Neural progenitor cell (in vitro differentiated cells): ENCODE data around the gene IGSF9. TPM values are rescaled to one million over a fixed set of nuclear protein-coding genes. Genes with fewer than 3 reads are reported as not detected.

Source experiments
- DNase-seq: peaks from one replicate; pipeline ENCODE4 v3.0.0-alpha.2; 2016; ENCODE audit warnings: low spot score
- H2AFZ ChIP-seq: fragments of 200-600 bp; sonication (generic); replicated peaks from 2 replicates; pipeline ENCODE4 v1.6.1; 2016; ENCODE audit warnings: antibody characterized with exemption
- H3F3A ChIP-seq: fragments of 200-600 bp; sonication (generic); 2 replicates; pipeline ENCODE4 v1.6.1; 2016; ENCODE audit warnings: antibody characterized with exemption, low read depth
- H3K27ac ChIP-seq: fragments of 200-600 bp; sonication (generic); 2 replicates; pipeline ENCODE4 v1.5.1; 2016; ENCODE audit warnings: mild to moderate bottlenecking
- H3K27me3 ChIP-seq: fragments of 200-600 bp; sonication (generic); 2 replicates; pipeline ENCODE4 v1.6.1; 2016; ENCODE audit warnings: mild to moderate bottlenecking, moderate library complexity
- H3K36me3 ChIP-seq: fragments of 200-600 bp; sonication (generic); 2 replicates; pipeline ENCODE4 v1.5.1; 2016
- H3K4me1 ChIP-seq: fragments of 200-600 bp; sonication (generic); 2 replicates; pipeline ENCODE4 v1.6.1; 2016; ENCODE audit warnings: mixed run types
- H3K4me2 ChIP-seq: fragments of 200-600 bp; sonication (generic); 2 replicates; pipeline ENCODE4 v1.6.1; 2016
- H3K4me3 ChIP-seq: fragments of 200-600 bp; sonication (generic); 2 replicates; pipeline ENCODE4 v1.5.1; 2016
- H3K79me2 ChIP-seq: fragments of 200-600 bp; sonication (generic); 2 replicates; pipeline ENCODE4 v1.6.1; 2016; ENCODE audit warnings: low read depth
- H3K9ac ChIP-seq: fragments of 200-600 bp; sonication (generic); 2 replicates; pipeline ENCODE4 v1.6.1; 2016
- H3K9me3 ChIP-seq: fragments of 200-600 bp; sonication (generic); 2 replicates; pipeline ENCODE4 v1.5.1; 2016; ENCODE audit warnings: low read depth
- H4K20me1 ChIP-seq: fragments of 200-600 bp; sonication (generic); 2 replicates; pipeline ENCODE4 v1.6.1; 2016; ENCODE audit warnings: low read depth
- H3K27ac Mint-ChIP-seq: 3 replicates; pipeline ENCODE4 v1.8.0; 2021; ENCODE audit warnings: mixed read lengths
- H3K27me3 Mint-ChIP-seq: 2 replicates; pipeline ENCODE4 v1.8.0; 2022; ENCODE audit warnings: low read depth, mild to moderate bottlenecking, inconsistent platforms, moderate library complexity, mixed read lengths; ENCODE audit not compliant: insufficient read depth
- H3K36me3 Mint-ChIP-seq: 3 replicates; pipeline ENCODE4 v1.8.0; 2021; ENCODE audit warnings: mixed read lengths
- H3K4me1 Mint-ChIP-seq: 3 replicates; pipeline ENCODE4 v1.8.0; 2021; ENCODE audit warnings: mixed read lengths
- H3K4me3 Mint-ChIP-seq: 3 replicates; pipeline ENCODE4 v1.8.0; 2021; ENCODE audit warnings: mild to moderate bottlenecking, moderate library complexity, mixed read lengths
- H3K9me3 Mint-ChIP-seq: 3 replicates; pipeline ENCODE4 v1.8.0; 2020; ENCODE audit warnings: mixed read lengths
- EZH2 ChIP-seq: fragments of 200-600 bp; sonication (generic); IDR thresholded peaks from 2 replicates; pipeline ENCODE4 v1.6.1; 2017; ENCODE audit warnings: antibody characterized with exemption, mild to moderate bottlenecking, moderate library complexity
- EZH2phosphoT487 ChIP-seq: fragments of 200-600 bp; sonication (generic); IDR thresholded peaks from 2 replicates; pipeline ENCODE4 v1.6.1; 2017; ENCODE audit warnings: antibody characterized with exemption
- total RNA-seq: library from RNA; depleted of rRNA; stranded (reverse); fragments of >200 nt; gene quantifications from 2 replicates; pipeline ENCODE4 v1.2.3, GENCODE V29; 2015; ENCODE audit warnings: low replicate concordance
- TF ChIP-seq, protein P1 (sequence below): fragments of 200-600 bp; sonication (generic); IDR thresholded peaks from 2 replicates; pipeline ENCODE4 v1.5.1; 2017; ENCODE audit warnings: antibody characterized with exemption, mild to moderate bottlenecking

The IGSF9 gene
- total RNA-seq, 1 donor from 2014 or later: 3.3 TPM

DNA sequence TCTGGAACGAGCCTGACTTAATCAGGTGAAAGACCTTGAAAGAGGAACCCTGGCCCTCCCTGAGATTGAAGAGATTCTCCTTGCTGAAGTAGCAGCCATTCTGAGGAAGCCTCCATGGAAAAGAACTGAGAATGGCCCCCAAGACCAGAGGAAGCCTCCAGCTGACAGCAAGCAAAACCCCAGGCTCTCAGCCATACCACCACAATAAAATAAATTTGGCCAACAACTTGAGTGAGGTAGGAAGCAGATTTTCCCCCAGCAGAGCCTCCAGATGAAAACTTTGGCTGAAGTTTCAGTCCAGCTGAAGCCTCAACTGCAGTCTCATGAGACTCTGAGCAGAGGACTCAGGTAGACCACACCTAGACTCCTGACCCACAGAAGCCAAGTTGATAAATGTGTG lies 42.6 kb upstream of the IGSF9 start:
- H3K4me3 Mint-ChIP-seq: no peak overlapping the region
- no peaks in the 10 kb centered on the region for H4K20me1 ChIP-seq
- no peaks in the 10 kb centered on the region for H3K4me1 ChIP-seq
- H3K27me3 Mint-ChIP-seq: peaks cover 3% of the 10 kb centered on the region
- no peaks in the 10 kb centered on the region for H3K36me3 Mint-ChIP-seq
- no peak overlapping the region for H3K27ac ChIP-seq
- H3K4me2 ChIP-seq: no peak overlapping the region
- H3K9ac ChIP-seq: no peak overlapping the region
- no peaks in the 10 kb centered on the region for H3K36me3 ChIP-seq
- TF ChIP-seq, protein P1, sequence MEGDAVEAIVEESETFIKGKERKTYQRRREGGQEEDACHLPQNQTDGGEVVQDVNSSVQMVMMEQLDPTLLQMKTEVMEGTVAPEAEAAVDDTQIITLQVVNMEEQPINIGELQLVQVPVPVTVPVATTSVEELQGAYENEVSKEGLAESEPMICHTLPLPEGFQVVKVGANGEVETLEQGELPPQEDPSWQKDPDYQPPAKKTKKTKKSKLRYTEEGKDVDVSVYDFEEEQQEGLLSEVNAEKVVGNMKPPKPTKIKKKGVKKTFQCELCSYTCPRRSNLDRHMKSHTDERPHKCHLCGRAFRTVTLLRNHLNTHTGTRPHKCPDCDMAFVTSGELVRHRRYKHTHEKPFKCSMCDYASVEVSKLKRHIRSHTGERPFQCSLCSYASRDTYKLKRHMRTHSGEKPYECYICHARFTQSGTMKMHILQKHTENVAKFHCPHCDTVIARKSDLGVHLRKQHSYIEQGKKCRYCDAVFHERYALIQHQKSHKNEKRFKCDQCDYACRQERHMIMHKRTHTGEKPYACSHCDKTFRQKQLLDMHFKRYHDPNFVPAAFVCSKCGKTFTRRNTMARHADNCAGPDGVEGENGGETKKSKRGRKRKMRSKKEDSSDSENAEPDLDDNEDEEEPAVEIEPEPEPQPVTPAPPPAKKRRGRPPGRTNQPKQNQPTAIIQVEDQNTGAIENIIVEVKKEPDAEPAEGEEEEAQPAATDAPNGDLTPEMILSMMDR: no peak
- TF ChIP-seq EZH2phosphoT487 (no peak), EZH2 (no peak)
- H3F3A ChIP-seq: peaks cover 9% of the 10 kb centered on the region
- H3K9me3 Mint-ChIP-seq: no peaks in the 10 kb centered on the region
- peaks cover 4% of the 10 kb centered on the region for H3K4me1 Mint-ChIP-seq
- no peaks in the 10 kb centered on the region for H3K27me3 ChIP-seq
- H2AFZ ChIP-seq: no peak overlapping the region
- no peak overlapping the region for H3K27ac Mint-ChIP-seq
- DNase-seq: no peak
- H3K9me3 ChIP-seq: no peaks in the 10 kb centered on the region
- H3K79me2 ChIP-seq: no peaks in the 10 kb centered on the region
- H3K4me3 ChIP-seq: no peak overlapping the region

DNA sequence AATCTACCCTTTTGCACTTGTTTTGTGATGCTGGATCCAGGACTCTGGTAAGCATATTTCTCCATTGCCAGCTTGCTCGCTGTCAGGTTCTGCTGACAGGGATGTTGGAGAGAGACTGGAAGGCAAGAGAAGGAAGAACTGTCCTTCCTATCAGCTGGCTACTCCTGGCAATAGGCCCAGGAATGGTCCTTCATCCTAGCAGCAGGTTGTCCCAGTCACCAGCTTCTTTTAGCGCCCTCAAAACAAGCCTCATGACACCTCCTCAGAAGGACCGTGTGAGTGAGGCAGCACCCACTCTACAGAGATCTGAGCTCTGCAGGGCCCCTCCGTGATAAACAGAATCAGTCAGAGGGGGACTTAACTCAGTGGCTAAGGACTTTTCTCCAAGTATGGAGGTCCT lies 41.8 kb upstream of the IGSF9 start:
- Histone ChIP-seq H3K4me3 (no peak overlapping the region), H3F3A (peaks cover 6% of the 10 kb centered on the region), H3K79me2 (no peaks in the 10 kb centered on the region), H2AFZ (no peak overlapping the region), H3K4me2 (no peak overlapping the region), H3K36me3 (no peaks in the 10 kb centered on the region), H3K4me1 (no peaks in the 10 kb centered on the region), H3K9ac (no peak overlapping the region), H3K27me3 (no peaks in the 10 kb centered on the region), H3K9me3 (no peaks in the 10 kb centered on the region), H3K27ac (no peak overlapping the region), H4K20me1 (no peaks in the 10 kb centered on the region)
- Mint-ChIP-seq H3K27ac (no peak overlapping the region), H3K27me3 (peaks cover 3% of the 10 kb centered on the region), H3K9me3 (no peaks in the 10 kb centered on the region), H3K4me1 (peaks cover 4% of the 10 kb centered on the region), H3K36me3 (no peaks in the 10 kb centered on the region), H3K4me3 (no peak overlapping the region)
- TF ChIP-seq EZH2 (no peak), EZH2phosphoT487 (no peak)
- TF ChIP-seq, protein P1: no peak
- DNase-seq: no peak

DNA sequence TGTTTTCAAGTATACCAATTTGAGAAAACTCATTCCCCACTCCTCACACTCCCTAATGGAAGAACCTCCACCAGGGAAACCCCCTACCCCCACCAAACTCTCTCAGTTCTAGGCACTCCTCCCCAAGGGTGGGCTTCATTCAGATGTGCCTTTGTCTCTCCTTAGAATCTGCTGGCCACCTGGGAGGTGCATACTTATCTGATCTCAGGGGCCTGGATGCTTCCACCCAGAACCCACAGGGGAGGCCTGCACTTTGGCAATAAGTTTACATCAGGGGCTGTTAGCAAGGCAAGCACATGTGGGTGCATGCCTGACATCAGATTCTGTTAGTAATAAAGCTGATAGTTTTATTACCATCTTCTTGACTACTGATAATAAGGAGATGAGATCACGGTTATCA lies 41.1 kb upstream of the IGSF9 start:
- H3K27me3 Mint-ChIP-seq: peaks cover 3% of the 10 kb centered on the region
- no peaks in the 10 kb centered on the region for H3F3A ChIP-seq
- H3K9ac ChIP-seq: no peak overlapping the region
- no peak overlapping the region for H3K27ac ChIP-seq
- H3K36me3 Mint-ChIP-seq: no peaks in the 10 kb centered on the region
- H3K4me2 ChIP-seq: no peak overlapping the region
- no peak overlapping the region for H2AFZ ChIP-seq
- no peak for DNase-seq
- H3K79me2 ChIP-seq: no peaks in the 10 kb centered on the region
- no peaks in the 10 kb centered on the region for H3K9me3 ChIP-seq
- H3K4me3 ChIP-seq: no peak overlapping the region
- H3K4me1 Mint-ChIP-seq: peaks cover 4% of the 10 kb centered on the region
- no peak for TF ChIP-seq EZH2
- TF ChIP-seq, protein P1: no peak
- TF ChIP-seq EZH2phosphoT487: no peak
- no peaks in the 10 kb centered on the region for H3K27me3 ChIP-seq
- no peaks in the 10 kb centered on the region for H3K36me3 ChIP-seq
- no peaks in the 10 kb centered on the region for H4K20me1 ChIP-seq
- no peak overlapping the region for H3K4me3 Mint-ChIP-seq
- no peak overlapping the region for H3K27ac Mint-ChIP-seq
- H3K9me3 Mint-ChIP-seq: peaks cover 2% of the 10 kb centered on the region
- H3K4me1 ChIP-seq: no peaks in the 10 kb centered on the region
